ENCODE results near the gene TUT4. TPM values are rescaled to one million over a fixed set of nuclear protein-coding genes. Genes with fewer than 3 reads are reported as not detected.

The TUT4 gene
- 78.5 TPM for total RNA-seq (ENCODE audit: unreplicated experiment)
- long read RNA-seq, partial matches to known transcripts = 3 of 10 reads
- long read RNA-seq, other reads (novel, unspliced or antisense) = 6 of 10 reads

GRCh38 chr1:52552505-52553361 lies at the start of gene TUT4:
TSS of gene TUT4 (minus strand) at chr1:52553092. CDS start at chr1:52526280, 26,812 bp downstream.
- TF ChIP-seq CTCF (IDR thresholded peaks at IDR 0.05; ENCODE audit: unreplicated experiment) = peak; percentile 13
- Mint-ChIP-seq H3K9me3 (ENCODE audit: unreplicated experiment) (no peaks in the 10 kb centered on the region), H3K4me1 (ENCODE audit: unreplicated experiment) (peaks cover 25% of the 10 kb centered on the region), H3K27me3 (ENCODE audit: unreplicated experiment) (peaks cover 2% of the 10 kb centered on the region), H3K4me3 (ENCODE audit: unreplicated experiment) (peak within 1 kb of the TSS; percentile 93), H3K36me3 (ENCODE audit: low read depth, unreplicated experiment) (no peaks in the 10 kb centered on the region), H3K27ac (ENCODE audit: unreplicated experiment) (peak within 1 kb of the TSS; percentile 93)
- DNase-seq (ENCODE audit: low spot score) = peak; percentile 84

GRCh38 chr1:52601991-52602855 lies 49.3 kb upstream of the TUT4 start, which contains the start of gene GPX7:
TSS of gene GPX7 (plus strand) at chr1:52602371. CDS start at chr1:52602410, 39 bp downstream.
- peak; percentile 34 for DNase-seq (ENCODE audit: low spot score)
- peaks cover 6% of the 10 kb centered on the region for H3K27me3 Mint-ChIP-seq (ENCODE audit: unreplicated experiment)
- peaks cover 16% of the 10 kb centered on the region for H3K36me3 Mint-ChIP-seq (ENCODE audit: low read depth, unreplicated experiment)
- peak within 1 kb of the TSS; percentile 89 for H3K4me3 Mint-ChIP-seq (ENCODE audit: unreplicated experiment)
- no peak for TF ChIP-seq CTCF (IDR thresholded peaks at IDR 0.05; ENCODE audit: unreplicated experiment)
- H3K9me3 Mint-ChIP-seq (ENCODE audit: unreplicated experiment) = no peaks in the 10 kb centered on the region
- H3K4me1 Mint-ChIP-seq (ENCODE audit: unreplicated experiment) = peaks cover 41% of the 10 kb centered on the region
- H3K27ac Mint-ChIP-seq (ENCODE audit: unreplicated experiment) = peak within 1 kb of the TSS; percentile 40

GRCh38 chr1:52601519-52601918 lies 48.6 kb upstream of the TUT4 start:
- H3K4me1 Mint-ChIP-seq (ENCODE audit: unreplicated experiment) = peaks cover 42% of the 10 kb centered on the region
- no peaks in the 10 kb centered on the region for H3K9me3 Mint-ChIP-seq (ENCODE audit: unreplicated experiment)
- H3K36me3 Mint-ChIP-seq (ENCODE audit: low read depth, unreplicated experiment) = peaks cover 9% of the 10 kb centered on the region
- no peak for TF ChIP-seq CTCF (IDR thresholded peaks at IDR 0.05; ENCODE audit: unreplicated experiment)
- peak overlapping the region; percentile 85 for H3K4me3 Mint-ChIP-seq (ENCODE audit: unreplicated experiment)
- peaks cover 6% of the 10 kb centered on the region for H3K27me3 Mint-ChIP-seq (ENCODE audit: unreplicated experiment)
- H3K27ac Mint-ChIP-seq (ENCODE audit: unreplicated experiment) = peak overlapping the region; percentile 40
- DNase-seq (ENCODE audit: low spot score) = no peak

GRCh38 chr1:52600533-52601179 lies 47.8 kb upstream of the TUT4 start:
- Mint-ChIP-seq H3K4me3 (ENCODE audit: unreplicated experiment) (peak overlapping the region; percentile 8), H3K9me3 (ENCODE audit: unreplicated experiment) (no peaks in the 10 kb centered on the region), H3K27me3 (ENCODE audit: unreplicated experiment) (peaks cover 6% of the 10 kb centered on the region), H3K36me3 (ENCODE audit: low read depth, unreplicated experiment) (peaks cover under 1% of the 10 kb centered on the region), H3K27ac (ENCODE audit: unreplicated experiment) (no peak overlapping the region), H3K4me1 (ENCODE audit: unreplicated experiment) (peaks cover 34% of the 10 kb centered on the region)
- TF ChIP-seq CTCF (IDR thresholded peaks at IDR 0.05; ENCODE audit: unreplicated experiment) = no peak
- no peak for DNase-seq (ENCODE audit: low spot score)
